ENCODE data around the gene AFF2. TPM values are rescaled to one million over a fixed set of nuclear protein-coding genes. Genes with fewer than 3 reads are reported as not detected.

AFF2 gene
- total and polyA plus RNA-seq, 8 donors: 0.10 to 84.0 (median 0.72) TPM; not detected in 3

GRCh38 chrX:148926371-148926770, 426.0 kb downstream of the AFF2 start:
- intact Hi-C loops (cut with DNase I; ENCODE audit: low total_unique reads): loop anchor here (10.0 kb wide), 1 partner anchor 58 kb away; no protein-coding TSS in a partner anchor
- Histone ChIP-seq H3K4me3 (no peak overlapping the region), H3K27ac (no peak overlapping the region), H3K36me3 (no peaks in the 10 kb centered on the region), H3K9me3 (no peaks in the 10 kb centered on the region), H3K4me1 (no peaks in the 10 kb centered on the region), H3K27me3 (no peaks in the 10 kb centered on the region)
- no peak for DNase-seq
- 80 to 95% (median 92%) methylated on average over 4 of the region's 4 CpGs for WGBS, 5 donors
- TF ChIP-seq EP300 (IDR thresholded peaks at IDR 0.05): no peak
- TF ChIP-seq POLR2A (IDR thresholded peaks at IDR 0.05): no peak
- TF ChIP-seq CTCF (IDR thresholded peaks at IDR 0.05): no peak
- TF ChIP-seq POLR2AphosphoS5 (IDR thresholded peaks at IDR 0.05): no peak

- intact Hi-C loops (cut with DNase I; ENCODE audit: low total_unique reads): loop anchor here (10.0 kb wide), 1 partner anchor 56 kb away; no protein-coding TSS in a partner anchor
- no peak overlapping the region for H3K27ac ChIP-seq
- 44 to 72% (median 48%) methylated on average over 1 of the region's 1 CpG for WGBS, 5 donors
- DNase-seq: no peak
- no peaks in the 10 kb centered on the region for H3K36me3 ChIP-seq
- H3K4me3 ChIP-seq: no peak overlapping the region
- H3K27me3 ChIP-seq: no peaks in the 10 kb centered on the region
- H3K4me1 ChIP-seq: no peaks in the 10 kb centered on the region
- TF ChIP-seq POLR2A (IDR thresholded peaks at IDR 0.05): no peak
- no peak for TF ChIP-seq EP300 (IDR thresholded peaks at IDR 0.05)
- no peak for TF ChIP-seq POLR2AphosphoS5 (IDR thresholded peaks at IDR 0.05)
- TF ChIP-seq CTCF (IDR thresholded peaks at IDR 0.05): no peak
- no peaks in the 10 kb centered on the region for H3K9me3 ChIP-seq
Measured at GRCh38 chrX:148928811-148929210, 428.4 kb downstream of the AFF2 start.

- no peaks in the 10 kb centered on the region for H3K27me3 ChIP-seq
- no peak for DNase-seq
- no peaks in the 10 kb centered on the region for H3K36me3 ChIP-seq
- H3K4me1 ChIP-seq: no peaks in the 10 kb centered on the region
- no peak overlapping the region for H3K4me3 ChIP-seq
- TF ChIP-seq CTCF (IDR thresholded peaks at IDR 0.05) (no peak), POLR2A (IDR thresholded peaks at IDR 0.05) (no peak), POLR2AphosphoS5 (IDR thresholded peaks at IDR 0.05) (no peak), EP300 (IDR thresholded peaks at IDR 0.05) (no peak)
- intact Hi-C loops (cut with DNase I; ENCODE audit: low total_unique reads): loop anchor here (10.0 kb wide), 1 partner anchor 55 kb away; no protein-coding TSS in a partner anchor
- H3K9me3 ChIP-seq: no peaks in the 10 kb centered on the region
- H3K27ac ChIP-seq: no peak overlapping the region
- 63 to 84% (median 73%) methylated on average over 3 of the region's 3 CpGs for WGBS, 5 donors
Measured at GRCh38 chrX:148929686-148930085, 429.3 kb downstream of the AFF2 start.

- H3K36me3 ChIP-seq: no peaks in the 10 kb centered on the region
- intact Hi-C loops (cut with DNase I; ENCODE audit: low total_unique reads): no loop called here
- no peak overlapping the region for H3K4me3 ChIP-seq
- H3K27me3 ChIP-seq: no peaks in the 10 kb centered on the region
- H3K27ac ChIP-seq: no peak overlapping the region
- no peaks in the 10 kb centered on the region for H3K4me1 ChIP-seq
- no peak for DNase-seq
- WGBS, 5 donors: 54 to 100% (median 88%) methylated on average over 2 of the region's 2 CpGs
- no peaks in the 10 kb centered on the region for H3K9me3 ChIP-seq
- TF ChIP-seq EP300 (IDR thresholded peaks at IDR 0.05) (no peak), POLR2A (IDR thresholded peaks at IDR 0.05) (no peak), POLR2AphosphoS5 (IDR thresholded peaks at IDR 0.05) (no peak), CTCF (IDR thresholded peaks at IDR 0.05) (no peak)
Measured at GRCh38 chrX:148930206-148930729, 429.9 kb downstream of the AFF2 start.
